Measurements from ENCODE around the gene OR14A16. TPM values are rescaled to one million over a fixed set of nuclear protein-coding genes. Genes with fewer than 3 reads are reported as not detected.

OR14A16 gene
- total RNA-seq, 1 experiment from 2014 or later = not detected

DNA sequence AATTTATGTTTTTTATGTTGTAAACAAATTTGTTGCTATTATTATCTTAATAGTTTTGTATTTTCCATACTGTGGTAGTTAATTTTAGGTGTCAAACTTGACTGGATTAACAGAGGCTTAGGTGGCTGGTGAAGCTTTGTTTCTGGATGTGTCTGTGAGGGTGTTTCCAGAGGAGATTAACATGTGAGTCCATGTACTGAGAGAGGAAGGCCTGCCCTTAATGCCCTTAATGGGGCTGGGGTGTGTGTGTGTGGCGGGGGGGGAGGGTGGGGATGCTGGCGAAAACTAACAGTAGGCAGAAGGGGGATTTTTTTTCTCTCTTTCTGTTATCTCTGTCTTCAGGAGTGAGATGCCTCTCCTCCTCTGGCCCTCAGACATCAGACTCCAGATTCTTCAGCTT is 1.9 kb downstream of the OR14A16 start:
- Histone ChIP-seq H4K20me1 (ENCODE audit: insufficient read depth) (no peaks in the 10 kb centered on the region), H3K9me3 (ENCODE audit: insufficient read depth, low read depth) (no peaks in the 10 kb centered on the region), H3K36me3 (ENCODE audit: low read depth) (no peaks in the 10 kb centered on the region), H3F3A (ENCODE audit: insufficient read depth, low read depth) (no peaks in the 10 kb centered on the region), H3K27me3 (ENCODE audit: insufficient read depth, low read depth) (no peaks in the 10 kb centered on the region), H3K9me2 (ENCODE audit: insufficient read depth) (no peaks in the 10 kb centered on the region), H3K27ac (no peak overlapping the region), H3K4me1 (replicated peaks; ENCODE audit: insufficient read depth) (no peaks in the 10 kb centered on the region), H3K4me2 (no peak overlapping the region), H2AFZ (no peak overlapping the region), H3K79me2 (ENCODE audit: low read depth) (no peaks in the 10 kb centered on the region), H3K4me3 (no peak overlapping the region)
- ChIA-PET CTCF (no interaction called here), POLR2A (ENCODE audit: unreplicated experiment) (no interaction called here)
- TF ChIP-seq, protein P1, sequence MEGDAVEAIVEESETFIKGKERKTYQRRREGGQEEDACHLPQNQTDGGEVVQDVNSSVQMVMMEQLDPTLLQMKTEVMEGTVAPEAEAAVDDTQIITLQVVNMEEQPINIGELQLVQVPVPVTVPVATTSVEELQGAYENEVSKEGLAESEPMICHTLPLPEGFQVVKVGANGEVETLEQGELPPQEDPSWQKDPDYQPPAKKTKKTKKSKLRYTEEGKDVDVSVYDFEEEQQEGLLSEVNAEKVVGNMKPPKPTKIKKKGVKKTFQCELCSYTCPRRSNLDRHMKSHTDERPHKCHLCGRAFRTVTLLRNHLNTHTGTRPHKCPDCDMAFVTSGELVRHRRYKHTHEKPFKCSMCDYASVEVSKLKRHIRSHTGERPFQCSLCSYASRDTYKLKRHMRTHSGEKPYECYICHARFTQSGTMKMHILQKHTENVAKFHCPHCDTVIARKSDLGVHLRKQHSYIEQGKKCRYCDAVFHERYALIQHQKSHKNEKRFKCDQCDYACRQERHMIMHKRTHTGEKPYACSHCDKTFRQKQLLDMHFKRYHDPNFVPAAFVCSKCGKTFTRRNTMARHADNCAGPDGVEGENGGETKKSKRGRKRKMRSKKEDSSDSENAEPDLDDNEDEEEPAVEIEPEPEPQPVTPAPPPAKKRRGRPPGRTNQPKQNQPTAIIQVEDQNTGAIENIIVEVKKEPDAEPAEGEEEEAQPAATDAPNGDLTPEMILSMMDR (conservative IDR thresholded peaks at IDR 0.05) = no peak
- TF ChIP-seq EZH2 (IDR thresholded peaks at IDR 0.05; ENCODE audit: low read depth) = no peak
- BruUV-seq (replicated peaks) = no TSS peak
- intact Hi-C loops (cut with micrococcal nuclease; ENCODE audit: unreplicated experiment) = no loop called here
- DNase-seq = no peak

DNA sequence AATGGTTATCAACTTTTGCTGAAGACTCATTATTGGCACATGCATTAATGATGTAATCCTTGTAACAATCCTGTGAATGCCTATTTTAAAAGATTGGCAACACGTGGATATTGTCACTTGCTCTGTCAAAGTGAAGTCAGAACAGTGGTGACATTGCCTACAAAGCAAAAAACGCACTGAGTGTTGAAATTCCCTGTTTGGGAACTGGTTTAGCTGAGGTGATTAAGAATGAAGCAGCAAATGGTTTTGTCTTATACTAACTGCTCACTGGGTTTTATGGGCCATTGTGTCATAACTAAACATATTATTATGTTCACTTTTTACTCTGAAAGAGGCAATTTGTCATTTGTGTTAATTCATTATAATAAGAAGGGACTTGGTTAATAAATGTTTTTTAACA is 11.3 kb downstream of the OR14A16 start:
- Histone ChIP-seq H3K9me2 (ENCODE audit: insufficient read depth) (no peaks in the 10 kb centered on the region), H3K4me3 (no peak overlapping the region), H4K20me1 (ENCODE audit: insufficient read depth) (no peaks in the 10 kb centered on the region), H3K36me3 (ENCODE audit: low read depth) (no peaks in the 10 kb centered on the region), H3K27ac (no peak overlapping the region), H2AFZ (no peak overlapping the region), H3K4me2 (no peak overlapping the region), H3F3A (ENCODE audit: insufficient read depth, low read depth) (no peaks in the 10 kb centered on the region), H3K79me2 (ENCODE audit: low read depth) (no peaks in the 10 kb centered on the region), H3K9me3 (ENCODE audit: insufficient read depth, low read depth) (no peaks in the 10 kb centered on the region), H3K27me3 (ENCODE audit: insufficient read depth, low read depth) (no peaks in the 10 kb centered on the region), H3K4me1 (replicated peaks; ENCODE audit: insufficient read depth) (no peaks in the 10 kb centered on the region)
- no peak for TF ChIP-seq EZH2 (IDR thresholded peaks at IDR 0.05; ENCODE audit: low read depth)
- TF ChIP-seq, protein P1 (conservative IDR thresholded peaks at IDR 0.05) = no peak
- no TSS peak for BruUV-seq (replicated peaks)
- CTCF ChIA-PET = no interaction called here
- POLR2A ChIA-PET (ENCODE audit: unreplicated experiment) = no interaction called here
- DNase-seq = no peak
- intact Hi-C loops (cut with micrococcal nuclease; ENCODE audit: unreplicated experiment) = no loop called here

DNA sequence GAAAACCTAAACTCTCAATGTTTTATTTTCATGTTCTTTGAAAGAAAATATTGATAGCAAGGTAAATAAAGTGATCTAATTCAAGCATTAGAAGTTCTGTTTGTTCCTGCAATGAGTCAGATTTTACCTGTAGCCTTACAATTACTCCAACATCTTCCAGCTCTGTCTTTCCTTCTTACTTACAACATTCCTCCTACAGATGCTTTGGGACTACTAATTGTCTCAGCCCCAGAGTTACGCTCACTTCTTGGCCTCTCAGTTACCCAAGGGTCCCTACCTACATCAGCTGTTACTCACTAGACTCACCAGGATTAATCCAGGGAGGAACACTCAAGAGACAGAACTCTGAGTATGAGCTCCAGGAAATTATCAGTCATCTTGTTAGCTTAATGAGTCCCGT is 26.4 kb downstream of the OR14A16 start:
- Histone ChIP-seq H3K27ac (no peak overlapping the region), H3K9me2 (ENCODE audit: insufficient read depth) (no peaks in the 10 kb centered on the region), H3K4me2 (no peak overlapping the region), H3K27me3 (ENCODE audit: insufficient read depth, low read depth) (no peaks in the 10 kb centered on the region), H2AFZ (no peak overlapping the region), H3K4me3 (no peak overlapping the region), H3K4me1 (replicated peaks; ENCODE audit: insufficient read depth) (no peaks in the 10 kb centered on the region), H4K20me1 (ENCODE audit: insufficient read depth) (no peaks in the 10 kb centered on the region), H3K36me3 (ENCODE audit: low read depth) (no peaks in the 10 kb centered on the region), H3K9me3 (ENCODE audit: insufficient read depth, low read depth) (no peaks in the 10 kb centered on the region), H3F3A (ENCODE audit: insufficient read depth, low read depth) (no peaks in the 10 kb centered on the region), H3K79me2 (ENCODE audit: low read depth) (no peaks in the 10 kb centered on the region)
- CTCF ChIA-PET = no interaction called here
- DNase-seq = no peak
- no TSS peak for BruUV-seq (replicated peaks)
- POLR2A ChIA-PET (ENCODE audit: unreplicated experiment) = no interaction called here
- TF ChIP-seq, protein P1 (conservative IDR thresholded peaks at IDR 0.05) = no peak
- no peak for TF ChIP-seq EZH2 (IDR thresholded peaks at IDR 0.05; ENCODE audit: low read depth)
- intact Hi-C loops (cut with micrococcal nuclease; ENCODE audit: unreplicated experiment) = no loop called here
